Neural cell (in vitro differentiated cells): ENCODE results near the gene KRT7. TPM values are rescaled to one million over a fixed set of nuclear protein-coding genes. Genes with fewer than 3 reads are reported as not detected.

ENCODE experiments used
- H2AFZ ChIP-seq: fragments of 200-600, 300-800 bp; sonication (generic), shearing (Covaris generic); 2 replicates; pipeline ENCODE4 v1.6.0; 2014; ENCODE audit warnings: low read depth, mild to moderate bottlenecking, antibody characterized with exemption, low read length, moderate library complexity
- H3F3A ChIP-seq: fragments of 200-600 bp; shearing (Covaris generic); 2 replicates; pipeline ENCODE4 v1.6.1; 2016; ENCODE audit warnings: mild to moderate bottlenecking, moderate library complexity, mixed read lengths, antibody characterized with exemption, low read length; ENCODE audit not compliant: insufficient read depth, poor library complexity, severe bottlenecking
- H3K27ac ChIP-seq: fragments of 200-600, 300-800 bp; sonication (generic), shearing (Covaris generic); 2 replicates; pipeline ENCODE4 v1.5.1; 2014; ENCODE audit warnings: mild to moderate bottlenecking, low read length, moderate library complexity
- H3K27me3 ChIP-seq: fragments of 300-800, 200-600 bp; sonication (generic), shearing (Covaris generic); 2 replicates; pipeline ENCODE4 v1.6.0; 2014; ENCODE audit warnings: mild to moderate bottlenecking, low read depth, low read length, moderate library complexity; ENCODE audit not compliant: insufficient read depth
- H3K36me3 ChIP-seq: fragments of 300-800, 200-600 bp; sonication (generic), shearing (Covaris generic); 2 replicates; pipeline ENCODE4 v1.5.1; 2014; ENCODE audit warnings: mild to moderate bottlenecking, antibody characterized with exemption, low read length, moderate library complexity; ENCODE audit not compliant: insufficient read depth
- H3K4me2 ChIP-seq: fragments of 300-800, 200-600 bp; sonication (generic), shearing (Covaris generic); 2 replicates; pipeline ENCODE4 v1.6.0; 2014; ENCODE audit warnings: mild to moderate bottlenecking, low read length
- H3K4me3 ChIP-seq: fragments of 300-800, 200-600 bp; sonication (generic), shearing (Covaris generic); 2 replicates; pipeline ENCODE4 v1.5.1; 2014; ENCODE audit warnings: mild to moderate bottlenecking, low read length, moderate library complexity
- H3K79me2 ChIP-seq: fragments of 200-600 bp; shearing (Covaris generic); replicated peaks from 2 replicates; pipeline ENCODE4 v1.6.0; 2014; ENCODE audit warnings: mild to moderate bottlenecking, low read length, moderate library complexity; ENCODE audit not compliant: insufficient read depth
- H3K9ac ChIP-seq: fragments of 300-800, 200-600 bp; sonication (generic), shearing (Covaris generic); 2 replicates; pipeline ENCODE4 v1.6.1; 2016; ENCODE audit warnings: mild to moderate bottlenecking, low read length, mixed read lengths
- H3K9me2 ChIP-seq: fragments of 200-600 bp; shearing (Covaris generic); 2 replicates; pipeline ENCODE4 v1.6.1; 2016; ENCODE audit warnings: mild to moderate bottlenecking, low read length, mixed read lengths; ENCODE audit not compliant: insufficient read depth
- H3K9me3 ChIP-seq: fragments of 200-600, 300-800 bp; sonication (generic), shearing (Covaris generic); 2 replicates; pipeline ENCODE4 v1.6.1; 2016; ENCODE audit warnings: mild to moderate bottlenecking, mixed run types, low read length, moderate library complexity, mixed read lengths
- H4K20me1 ChIP-seq: fragments of 200-600 bp; shearing (Covaris generic); 2 replicates; pipeline ENCODE4 v1.6.1; 2016; ENCODE audit warnings: mild to moderate bottlenecking, mixed run types; ENCODE audit not compliant: insufficient read depth
- CTCF ChIP-seq: fragments of 450-650 bp; IDR thresholded peaks from 2 replicates; pipeline ENCODE4 v1.5.1; 2014; ENCODE audit warnings: antibody characterized with exemption, mild to moderate bottlenecking, moderate library complexity; ENCODE audit not compliant: poor library complexity, severe bottlenecking
- EP300 ChIP-seq: fragments of 450-650 bp; conservative IDR thresholded peaks from 2 replicates; pipeline ENCODE4 v1.6.1; 2014; ENCODE audit warnings: antibody characterized with exemption, mild to moderate bottlenecking, moderate library complexity; ENCODE audit not compliant: poor library complexity, severe bottlenecking
- EZH2 ChIP-seq: fragments of 200-600, 300-800 bp; shearing (Covaris generic), sonication (generic); IDR thresholded peaks from 2 replicates; pipeline ENCODE4 v1.6.1; 2014; ENCODE audit warnings: antibody characterized with exemption, low read length, borderline replicate concordance, mild to moderate bottlenecking; ENCODE audit not compliant: insufficient read depth, poor library complexity, severe bottlenecking
- MXI1 ChIP-seq: fragments of 450-650 bp; conservative IDR thresholded peaks from 2 replicates; pipeline ENCODE4 v1.6.1; 2014; ENCODE audit warnings: antibody characterized with exemption, mild to moderate bottlenecking; ENCODE audit not compliant: poor library complexity, severe bottlenecking
- POLR2AphosphoS5 ChIP-seq: IDR thresholded peaks from 2 replicates; pipeline ENCODE4 v1.6.1; 2012
- RAD21 ChIP-seq: fragments of 450-650 bp; conservative IDR thresholded peaks from 2 replicates; pipeline ENCODE4 v1.6.1; 2014; ENCODE audit warnings: antibody characterized with exemption, mild to moderate bottlenecking, moderate library complexity
- SMC3 ChIP-seq: fragments of 450-650 bp; conservative IDR thresholded peaks from 2 replicates; pipeline ENCODE4 v1.6.1; 2014; ENCODE audit warnings: antibody characterized with exemption, mild to moderate bottlenecking, moderate library complexity; ENCODE audit not compliant: poor library complexity
- TAF1 ChIP-seq: IDR thresholded peaks from 2 replicates; pipeline ENCODE4 v1.6.1; 2012; ENCODE audit warnings: low read depth
- polyA plus RNA-seq: library from polyadenylated mRNA; depleted of rRNA; stranded (reverse); fragments of >200 nt; gene quantifications from 2 replicates; pipeline ENCODE4 v1.2.3, GENCODE V29; 2014
- TF ChIP-seq, protein P1 (sequence below): IDR thresholded peaks from 2 replicates; pipeline ENCODE4 v1.6.1; 2012; ENCODE audit warnings: borderline replicate concordance

KRT7 gene
- polyA plus RNA-seq, 1 donor from 2014 or later, result not detected

- TF ChIP-seq TAF1 (no peak), RAD21 (no peak), CTCF (no peak), EP300 (no peak), SMC3 (no peak), MXI1 (no peak), POLR2AphosphoS5 (no peak), EZH2 (no peak)
- TF ChIP-seq, protein P1, sequence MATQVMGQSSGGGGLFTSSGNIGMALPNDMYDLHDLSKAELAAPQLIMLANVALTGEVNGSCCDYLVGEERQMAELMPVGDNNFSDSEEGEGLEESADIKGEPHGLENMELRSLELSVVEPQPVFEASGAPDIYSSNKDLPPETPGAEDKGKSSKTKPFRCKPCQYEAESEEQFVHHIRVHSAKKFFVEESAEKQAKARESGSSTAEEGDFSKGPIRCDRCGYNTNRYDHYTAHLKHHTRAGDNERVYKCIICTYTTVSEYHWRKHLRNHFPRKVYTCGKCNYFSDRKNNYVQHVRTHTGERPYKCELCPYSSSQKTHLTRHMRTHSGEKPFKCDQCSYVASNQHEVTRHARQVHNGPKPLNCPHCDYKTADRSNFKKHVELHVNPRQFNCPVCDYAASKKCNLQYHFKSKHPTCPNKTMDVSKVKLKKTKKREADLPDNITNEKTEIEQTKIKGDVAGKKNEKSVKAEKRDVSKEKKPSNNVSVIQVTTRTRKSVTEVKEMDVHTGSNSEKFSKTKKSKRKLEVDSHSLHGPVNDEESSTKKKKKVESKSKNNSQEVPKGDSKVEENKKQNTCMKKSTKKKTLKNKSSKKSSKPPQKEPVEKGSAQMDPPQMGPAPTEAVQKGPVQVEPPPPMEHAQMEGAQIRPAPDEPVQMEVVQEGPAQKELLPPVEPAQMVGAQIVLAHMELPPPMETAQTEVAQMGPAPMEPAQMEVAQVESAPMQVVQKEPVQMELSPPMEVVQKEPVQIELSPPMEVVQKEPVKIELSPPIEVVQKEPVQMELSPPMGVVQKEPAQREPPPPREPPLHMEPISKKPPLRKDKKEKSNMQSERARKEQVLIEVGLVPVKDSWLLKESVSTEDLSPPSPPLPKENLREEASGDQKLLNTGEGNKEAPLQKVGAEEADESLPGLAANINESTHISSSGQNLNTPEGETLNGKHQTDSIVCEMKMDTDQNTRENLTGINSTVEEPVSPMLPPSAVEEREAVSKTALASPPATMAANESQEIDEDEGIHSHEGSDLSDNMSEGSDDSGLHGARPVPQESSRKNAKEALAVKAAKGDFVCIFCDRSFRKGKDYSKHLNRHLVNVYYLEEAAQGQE, result no peak
- no peak overlapping the region for H2AFZ ChIP-seq
- no peaks in the 10 kb centered on the region for H3F3A ChIP-seq
- no peak overlapping the region for H3K9ac ChIP-seq
- H3K4me2 ChIP-seq, result no peak overlapping the region
- H3K4me3 ChIP-seq, result no peak overlapping the region
- H3K9me2 ChIP-seq, result no peaks in the 10 kb centered on the region
- peaks cover 40% of the 10 kb centered on the region for H3K27me3 ChIP-seq
- no peak overlapping the region for H3K27ac ChIP-seq
- H3K79me2 ChIP-seq, result no peaks in the 10 kb centered on the region
- H3K36me3 ChIP-seq, result no peaks in the 10 kb centered on the region
- no peaks in the 10 kb centered on the region for H4K20me1 ChIP-seq
- no peaks in the 10 kb centered on the region for H3K9me3 ChIP-seq
Measured at GRCh38 chr12:52234223-52234810, 1.3 kb downstream of the KRT7 start.

GRCh38 chr12:52235001-52235764, 2.1 kb downstream of the KRT7 start:
- Histone ChIP-seq H3K9me2 (no peaks in the 10 kb centered on the region), H3K27me3 (peaks cover 40% of the 10 kb centered on the region), H3K79me2 (no peaks in the 10 kb centered on the region), H3K9ac (no peak overlapping the region), H3K27ac (no peak overlapping the region), H3K4me2 (no peak overlapping the region), H4K20me1 (no peaks in the 10 kb centered on the region), H2AFZ (no peak overlapping the region), H3K9me3 (no peaks in the 10 kb centered on the region), H3K36me3 (no peaks in the 10 kb centered on the region), H3F3A (no peaks in the 10 kb centered on the region), H3K4me3 (no peak overlapping the region)
- TF ChIP-seq POLR2AphosphoS5 (no peak), EP300 (no peak), MXI1 (no peak), TAF1 (no peak), SMC3 (no peak), EZH2 (no peak), CTCF (no peak), RAD21 (no peak)
